Karpas-422 (cell line): ENCODE measurements around the gene KLHL17. TPM values are rescaled to one million over a fixed set of nuclear protein-coding genes. Genes with fewer than 3 reads are reported as not detected.

Source experiments
- DNase-seq: peaks from one replicate; pipeline ENCODE4 v3.0.0-alpha.2; 2015
- H2AFZ ChIP-seq: fragments of 200-600 bp; sonication (generic); 2 replicates; pipeline ENCODE4 v1.6.1; 2014; ENCODE audit warnings: antibody characterized with exemption, low read length, mixed read lengths
- H3K27ac ChIP-seq: fragments of 200-600 bp; sonication (generic); 2 replicates; pipeline ENCODE4 v1.5.1; 2014; ENCODE audit warnings: mild to moderate bottlenecking, low read length, moderate library complexity
- H3K27me3 ChIP-seq: fragments of 200-600 bp; sonication (generic); 2 replicates; pipeline ENCODE4 v1.6.1; 2014; ENCODE audit warnings: low read length, mixed read lengths
- H3K36me3 ChIP-seq: fragments of 200-600 bp; sonication (generic); 2 replicates; pipeline ENCODE4 v1.6.1; 2014; ENCODE audit warnings: low read length, mixed read lengths; ENCODE audit not compliant: insufficient read depth
- H3K4me1 ChIP-seq: fragments of 200-600 bp; sonication (generic); 2 replicates; pipeline ENCODE4 v1.6.1; 2014; ENCODE audit warnings: mild to moderate bottlenecking, low read length, mixed read lengths
- H3K4me2 ChIP-seq: fragments of 200-600 bp; sonication (generic); 2 replicates; pipeline ENCODE4 v1.6.1; 2014; ENCODE audit warnings: low read length, low read depth, mild to moderate bottlenecking; ENCODE audit not compliant: poor library complexity, severe bottlenecking
- H3K4me3 ChIP-seq: fragments of 200-600 bp; sonication (generic); 2 replicates; pipeline ENCODE4 v1.5.1; 2014; ENCODE audit warnings: mild to moderate bottlenecking, antibody characterized with exemption, low read length, mixed read lengths
- H3K79me2 ChIP-seq: fragments of 200-600 bp; sonication (generic); 2 replicates; pipeline ENCODE4 v1.6.1; 2014; ENCODE audit warnings: mild to moderate bottlenecking, low read length, mixed read lengths
- H3K9ac ChIP-seq: fragments of 200-600 bp; sonication (generic); 2 replicates; pipeline ENCODE4 v1.6.0; 2014; ENCODE audit warnings: low read length
- H3K9me2 ChIP-seq: fragments of 200-600 bp; sonication (generic), shearing (Covaris generic); replicated peaks from 2 replicates; pipeline ENCODE4 v1.6.0; 2014; ENCODE audit warnings: mild to moderate bottlenecking, low read length, moderate library complexity; ENCODE audit not compliant: insufficient read depth
- H3K9me3 ChIP-seq: fragments of 300-700, 200-600 bp; sonication (generic); 2 replicates; pipeline ENCODE4 v1.6.1; 2014; ENCODE audit warnings: low read length, mixed read lengths
- H4K20me1 ChIP-seq: fragments of 200-600 bp; sonication (generic); 2 replicates; pipeline ENCODE4 v1.6.1; 2014; ENCODE audit warnings: mild to moderate bottlenecking, antibody characterized with exemption, low read length, low read depth; ENCODE audit not compliant: insufficient read depth
- small RNA-seq: library from RNA; depleted of rRNA; stranded (forward); fragments of <200 nt; gene quantifications from one replicate; pipeline ENCODE3, GENCODE V24; 2014
- total RNA-seq: library from RNA; depleted of rRNA; stranded (reverse); fragments of >200 nt; shearing (Covaris generic); gene quantifications from 2 replicates; pipeline ENCODE4 v1.2.3, GENCODE V29; 2014; ENCODE audit warnings: low replicate concordance; rRNA removed

Gene KLHL17
- total RNA-seq, 1 experiment from 2014 or later: 13.9 TPM

GRCh38 chr1:1014799-1015681, 54.7 kb downstream of the KLHL17 start:
- H3K27me3 ChIP-seq: no peaks in the 10 kb centered on the region
- no peaks in the 10 kb centered on the region for H4K20me1 ChIP-seq
- no peaks in the 10 kb centered on the region for H3K9me2 ChIP-seq
- H3K4me3 ChIP-seq: peak overlapping the region; percentile 75; the same call in 1 of the 2 replicates
- H3K4me1 ChIP-seq: peaks cover 27% of the 10 kb centered on the region
- H3K27ac ChIP-seq: no peak overlapping the region
- peak overlapping the region; percentile 91 for H3K4me2 ChIP-seq
- peak; percentile 69 for DNase-seq
- 0 out of 2 replicates have a peak overlapping the region, but pooled peaks have one; percentile 72 for H3K9ac ChIP-seq
- no peak overlapping the region for H2AFZ ChIP-seq
- H3K36me3 ChIP-seq: no peaks in the 10 kb centered on the region
- H3K79me2 ChIP-seq: no peaks in the 10 kb centered on the region
- H3K9me3 ChIP-seq: no peaks in the 10 kb centered on the region

Small RNA genes within 50 kb of the gene (small RNA-seq; reads per million reads assigned to genes)
- gene AL645608.3: not detected
- not detected for gene AL645608.4

Other genes with a start within 250 kb of the KLHL17 start
- not detected in 2 replicates for gene SAMD11, start 36.7 kb upstream of the KLHL17 start, total RNA-seq
- 32.5 and 63.5 TPM in 2 replicates for gene NOC2L, start 1.3 kb upstream of the KLHL17 start, total RNA-seq
- 0.72 TPM in 1 of 2 replicates, not detected in the other for gene PLEKHN1, start 5.9 kb downstream of the KLHL17 start, total RNA-seq
- gene PERM1, start 21.5 kb downstream of the KLHL17 start, total RNA-seq: not detected in 2 replicates
- not detected in 2 replicates for gene HES4, start 39.5 kb downstream of the KLHL17 start, total RNA-seq
- 102 and 127 TPM in 2 replicates for gene ISG15, start 52.9 kb downstream of the KLHL17 start, total RNA-seq
- 2.4 and 8.4 TPM in 2 replicates for gene AGRN, start 59.5 kb downstream of the KLHL17 start, total RNA-seq
- gene RNF223, start 113.7 kb downstream of the KLHL17 start, total RNA-seq: not detected in 2 replicates
- gene C1orf159, start 155.5 kb downstream of the KLHL17 start, total RNA-seq: 10.2 and 10.4 TPM in 2 replicates
- gene TTLL10, start 213.3 kb downstream of the KLHL17 start, total RNA-seq: 0.18 TPM in 1 of 2 replicates, not detected in the other
- gene TNFRSF18, start 246.0 kb downstream of the KLHL17 start, total RNA-seq: 0.30 and 0.90 TPM in 2 replicates